ENCODE measurements around the gene IQSEC1.

- no peak for TF ChIP-seq CTCF (IDR thresholded peaks at IDR 0.05)
- TF ChIP-seq POLR2A (IDR thresholded peaks at IDR 0.05), result no peak
- no peak for TF ChIP-seq POLR2AphosphoS5 (IDR thresholded peaks at IDR 0.05)
Measured at GRCh38 chr3:13042715-13043271, 30.4 kb downstream of the IQSEC1 start.

Data from breast epithelium (tissue), 3 donors.